IMR-90 (cell line): ENCODE data around the gene PTPN11. TPM values are rescaled to one million over a fixed set of nuclear protein-coding genes. Genes with fewer than 3 reads are reported as not detected.

ENCODE experiments used
- ATAC-seq: fragments of 200-7000 bp; cut with Tn5 transposase; 2 replicates; pipeline ENCODE4 v1.9.1; 2020; ENCODE audit warnings: low read depth, mild to moderate bottlenecking, moderate library complexity
- BruUV-seq: library from RNA; stranded (reverse); fragments of 400-500 nt; replicated peaks from 2 replicates; lab custom pipeline; 2021; lab: Mats Ljungman, UMichigan
- CTCF ChIA-PET: fragments of 300-600 bp; formaldehyde crosslinking; extraction: SDS; loops from one replicate; lab custom pipeline; 2021; ENCODE audit warnings: antibody characterized with exemption; lab: Yijun Ruan, JAX
- POLR2A ChIA-PET: fragments of 300-600 bp; sonication (Branson Sonifier 250); formaldehyde crosslinking; loops from one replicate; lab custom pipeline; 2022; ENCODE audit warnings: antibody characterized with exemption; ENCODE audit not compliant: unreplicated experiment; lab: Charles Lee
- DNase-seq: peaks from one replicate; pipeline ENCODE4 v3.0.0; 2013
- H2AFZ ChIP-seq: replicated peaks from 2 replicates; pipeline ENCODE3; 2013; ENCODE audit warnings: low read length, mild to moderate bottlenecking; ENCODE audit not compliant: poor library complexity
- H2AK5ac ChIP-seq: 2 replicates; pipeline ENCODE4 v1.6.1; 2013; ENCODE audit warnings: low read depth, low read length, inconsistent platforms
- H2AK9ac ChIP-seq: replicated peaks from 2 replicates; pipeline ENCODE3; 2013; ENCODE audit warnings: mild to moderate bottlenecking, low read depth, low read length, moderate library complexity; ENCODE audit not compliant: poor library complexity
- H2BK120ac ChIP-seq: 2 replicates; pipeline ENCODE4 v1.6.1; 2013; ENCODE audit warnings: low read depth, low read length, inconsistent platforms
- H2BK15ac ChIP-seq: 3 replicates; pipeline ENCODE4 v1.6.1; 2013; ENCODE audit warnings: low read depth, low read length, inconsistent platforms
- H2BK20ac ChIP-seq: 2 replicates; pipeline ENCODE4 v1.6.1; 2013; ENCODE audit warnings: low read depth, mild to moderate bottlenecking, inconsistent platforms, low read length, moderate library complexity
- H2BK5ac ChIP-seq: 2 replicates; pipeline ENCODE4 v1.6.1; 2013; ENCODE audit warnings: mild to moderate bottlenecking, low read depth, low read length, inconsistent platforms; ENCODE audit not compliant: poor library complexity, severe bottlenecking
- H3K14ac ChIP-seq: replicated peaks from 2 replicates; pipeline ENCODE4 v1.6.1; 2013; ENCODE audit warnings: low read depth, low read length, inconsistent platforms
- H3K18ac ChIP-seq: 2 replicates; pipeline ENCODE4 v1.6.1; 2013; ENCODE audit warnings: low read depth, low read length, control low read depth
- H3K23ac ChIP-seq: 2 replicates; pipeline ENCODE4 v1.6.1; 2013; ENCODE audit warnings: low read depth, low read length, inconsistent platforms
- H3K27ac ChIP-seq: 2 replicates; pipeline ENCODE4 v1.5.1; 2013; ENCODE audit warnings: mild to moderate bottlenecking, control low read depth, low read length; ENCODE audit not compliant: insufficient read depth
- H3K27me3 ChIP-seq: 2 replicates; pipeline ENCODE4 v1.6.1; 2013; ENCODE audit warnings: low read length; ENCODE audit not compliant: control insufficient read depth, insufficient read depth
- H3K36me3 ChIP-seq: 2 replicates; pipeline ENCODE4 v1.6.1; 2013; ENCODE audit warnings: low read length, mixed read lengths; ENCODE audit not compliant: control insufficient read depth, insufficient read depth
- H3K4ac ChIP-seq: 2 replicates; pipeline ENCODE4 v1.6.1; 2013; ENCODE audit warnings: low read depth, low read length, inconsistent platforms
- H3K4me1 ChIP-seq: 2 replicates; pipeline ENCODE4 v1.6.1; 2013; ENCODE audit warnings: low read length, mixed read lengths; ENCODE audit not compliant: control insufficient read depth, insufficient read depth
- H3K4me2 ChIP-seq: 2 replicates; pipeline ENCODE4 v1.6.1; 2013; ENCODE audit warnings: low read depth, mild to moderate bottlenecking, control low read depth, low read length, moderate library complexity
- H3K4me3 ChIP-seq: 2 replicates; pipeline ENCODE4 v1.5.1; 2013; ENCODE audit warnings: low read depth, mild to moderate bottlenecking, control low read depth, low read length, moderate library complexity; ENCODE audit not compliant: insufficient read depth
- H3K56ac ChIP-seq: 2 replicates; pipeline ENCODE4 v1.6.1; 2013; ENCODE audit warnings: low read length, inconsistent platforms; ENCODE audit not compliant: insufficient read depth; ENCODE audit errors: extremely low read depth
- H3K79me1 ChIP-seq, 2 experiments: 2 replicates each; pipeline ENCODE4 v1.6.1; 2013; ENCODE audit warnings: low read length in 2 of 2, inconsistent platforms in 1 of 2, low read depth in 1 of 2
- H3K9ac ChIP-seq: 2 replicates; pipeline ENCODE4 v1.6.1; 2013; ENCODE audit warnings: low read depth, low read length, control low read depth
- H3K9me1 ChIP-seq: 2 replicates; pipeline ENCODE4 v1.6.1; 2013; ENCODE audit warnings: low read length, inconsistent platforms; ENCODE audit not compliant: insufficient read depth
- H3K9me3 ChIP-seq: 2 replicates; pipeline ENCODE4 v1.6.1; 2013; ENCODE audit warnings: low read length; ENCODE audit not compliant: control insufficient read depth, insufficient read depth
- H4K20me1 ChIP-seq: 2 replicates; pipeline ENCODE4 v1.6.1; 2013; ENCODE audit warnings: low read length, inconsistent platforms; ENCODE audit not compliant: insufficient read depth
- H4K5ac ChIP-seq: 2 replicates; pipeline ENCODE4 v1.6.1; 2013; ENCODE audit warnings: mild to moderate bottlenecking, low read depth, low read length, control low read depth
- H4K8ac ChIP-seq, 2 experiments: 2 replicates each; pipeline ENCODE4 v1.6.1; 2013; ENCODE audit warnings: low read depth in 2 of 2, low read length in 2 of 2, control low read depth in 1 of 2, inconsistent platforms in 1 of 2
- H4K91ac ChIP-seq: 2 replicates; pipeline ENCODE4 v1.6.1; 2013; ENCODE audit warnings: low read depth, low read length, inconsistent platforms; ENCODE audit not compliant: insufficient read depth
- FOS ChIP-seq: fragments of 150-350 bp; IDR thresholded peaks from 2 replicates; pipeline ENCODE4 v1.6.1; 2016; ENCODE audit warnings: low read depth, low read length
- MAZ ChIP-seq: IDR thresholded peaks from 2 replicates; pipeline ENCODE4 v1.6.1; 2012; ENCODE audit warnings: low read depth, mild to moderate bottlenecking, low read length, improper control_type of control experiment, moderate library complexity, borderline replicate concordance
- MXI1 ChIP-seq: IDR thresholded peaks from 2 replicates; pipeline ENCODE4 v1.6.1; 2012; ENCODE audit warnings: low read depth, mild to moderate bottlenecking, low read length, moderate library complexity, borderline replicate concordance
- RAD21 ChIP-seq: IDR thresholded peaks from 2 replicates; pipeline ENCODE4 v1.6.1; 2012; ENCODE audit warnings: low read length, improper control_type of control experiment
- SMC3 ChIP-seq: fragments of 150-350 bp; IDR thresholded peaks from 2 replicates; pipeline ENCODE4 v1.6.1; 2016; ENCODE audit warnings: low read depth, mild to moderate bottlenecking, antibody characterized with exemption, low read length, moderate library complexity
- WGBS, 2 experiments: methylation state at CpG; one replicate each; pipeline versions ENCODE4 v1.1.5 to v1.1.7; 2013; ENCODE audit warnings: missing lambda C conversion rate in 2 of 2; ENCODE audit not compliant: insufficient read length in 1 of 2; ENCODE audit errors: extremely low coverage in 2 of 2; 5-methylcytosine and 5-hydroxymethylcytosine counted together
- dilution Hi-C: fragments of 300-500 bp; cut with HindIII; formaldehyde crosslinking; loops from one replicate; pipeline ENCODE4 v1.14.3; 2018; ENCODE audit warnings: low sequenced_read_pairs; ENCODE audit not compliant: unreplicated experiment
- in situ Hi-C: fragments of 300-500 bp; cut with MboI; formaldehyde crosslinking; loops from 3 replicates; pipeline ENCODE4 v1.14.3; 2019; ENCODE audit warnings: low sequenced_read_pairs, inconsistent platforms, mixed read lengths
- intact Hi-C: fragments of 100-400 bp; cut with micrococcal nuclease; formaldehyde crosslinking; loops from 2 replicates; pipeline ENCODE4 v1.10.0; 2022
- polyA plus RNA-seq, 3 experiments: library from polyadenylated mRNA; depleted of rRNA; stranded (reverse); fragments of >200 nt; gene quantifications; 2 replicates each; pipeline ENCODE4 v1.2.3, GENCODE V29; 2012; ENCODE audit warnings: low replicate concordance in 1 of 3
- total RNA-seq: library from RNA; depleted of rRNA; stranded (reverse); fragments of >200 nt; gene quantifications from 2 replicates; pipeline ENCODE4 v1.2.3, GENCODE V29; 2012
- TF ChIP-seq, protein P1 (sequence below): conservative IDR thresholded peaks from 2 replicates; pipeline ENCODE4 v1.5.1; 2012; ENCODE audit warnings: mild to moderate bottlenecking, low read depth, low read length, improper control_type of control experiment

PTPN11 gene
- total and polyA plus RNA-seq, 2 of the 4 experiments (the other 2 are of a cell fraction) = 52.9 to 135 TPM

DNA sequence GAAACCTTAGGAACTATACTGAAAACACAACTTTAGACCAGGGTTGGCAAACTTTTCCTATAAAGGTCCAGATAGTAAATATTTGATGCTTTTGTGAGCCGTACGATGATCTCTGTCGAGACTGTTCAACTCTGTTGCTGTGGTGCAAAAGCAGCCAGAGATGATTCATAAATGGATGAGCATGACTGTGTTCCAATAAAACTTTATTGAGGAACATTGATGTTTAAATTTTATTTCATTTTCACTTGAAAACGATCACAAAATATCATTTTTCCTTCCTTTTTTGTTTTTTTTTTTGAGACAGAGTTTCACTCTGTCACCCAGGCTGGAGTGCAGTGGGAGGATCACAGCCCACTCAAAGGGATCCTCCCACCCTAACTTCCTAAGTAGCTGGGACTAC is 105.5 kb downstream of the PTPN11 start:
- Histone ChIP-seq H3K9ac (no peak overlapping the region), H3K4me1 (no peaks in the 10 kb centered on the region), H3K27ac (no peak overlapping the region), H4K5ac (no peak overlapping the region), H2BK120ac (no peak overlapping the region), H2BK20ac (no peak overlapping the region), H3K79me1 (no peaks in the 10 kb centered on the region), H4K8ac (no peak overlapping the region), H3K4me2 (no peak overlapping the region), H4K20me1 (no peaks in the 10 kb centered on the region), H2AFZ (no peak overlapping the region), H3K36me3 (no peaks in the 10 kb centered on the region), H2AK9ac (no peak overlapping the region), H3K4me3 (no peak overlapping the region), H3K9me1 (no peaks in the 10 kb centered on the region), H3K18ac (no peak overlapping the region), H3K9me3 (no peaks in the 10 kb centered on the region), H3K23ac (no peak overlapping the region), H2BK5ac (no peak overlapping the region), H3K4ac (no peak overlapping the region), H3K56ac (no peak overlapping the region), H3K27me3 (no peaks in the 10 kb centered on the region), H2BK15ac (no peak overlapping the region), H4K91ac (no peak overlapping the region), H2AK5ac (no peak overlapping the region), H3K14ac (no peak overlapping the region)
- dilution Hi-C loops = no loop called here
- in situ Hi-C loops = no loop called here
- ChIA-PET CTCF (no interaction called here), POLR2A (no interaction called here)
- DNase-seq = no peak
- no CpG with 5 or more reads among the region's 4 CpGs for WGBS, 2 experiments
- no TSS peak for BruUV-seq
- intact Hi-C loops = no loop called here
- no peak for ATAC-seq
- TF ChIP-seq FOS (no peak), MXI1 (no peak), SMC3 (no peak), RAD21 (no peak), MAZ (no peak)
- TF ChIP-seq, protein P1, sequence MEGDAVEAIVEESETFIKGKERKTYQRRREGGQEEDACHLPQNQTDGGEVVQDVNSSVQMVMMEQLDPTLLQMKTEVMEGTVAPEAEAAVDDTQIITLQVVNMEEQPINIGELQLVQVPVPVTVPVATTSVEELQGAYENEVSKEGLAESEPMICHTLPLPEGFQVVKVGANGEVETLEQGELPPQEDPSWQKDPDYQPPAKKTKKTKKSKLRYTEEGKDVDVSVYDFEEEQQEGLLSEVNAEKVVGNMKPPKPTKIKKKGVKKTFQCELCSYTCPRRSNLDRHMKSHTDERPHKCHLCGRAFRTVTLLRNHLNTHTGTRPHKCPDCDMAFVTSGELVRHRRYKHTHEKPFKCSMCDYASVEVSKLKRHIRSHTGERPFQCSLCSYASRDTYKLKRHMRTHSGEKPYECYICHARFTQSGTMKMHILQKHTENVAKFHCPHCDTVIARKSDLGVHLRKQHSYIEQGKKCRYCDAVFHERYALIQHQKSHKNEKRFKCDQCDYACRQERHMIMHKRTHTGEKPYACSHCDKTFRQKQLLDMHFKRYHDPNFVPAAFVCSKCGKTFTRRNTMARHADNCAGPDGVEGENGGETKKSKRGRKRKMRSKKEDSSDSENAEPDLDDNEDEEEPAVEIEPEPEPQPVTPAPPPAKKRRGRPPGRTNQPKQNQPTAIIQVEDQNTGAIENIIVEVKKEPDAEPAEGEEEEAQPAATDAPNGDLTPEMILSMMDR = no peak
